Measurements from ENCODE around the gene CPB2.

Gene CPB2

GRCh38 chr13:46113596-46113995, 8.8 kb upstream of the CPB2 start:
- Histone ChIP-seq H3K4me2 (ENCODE audit: insufficient read depth, low read length) (no peak overlapping the region), H3K79me2 (ENCODE audit: insufficient read depth, low read length) (no peaks in the 10 kb centered on the region), H3K27ac (ENCODE audit: low read length) (no peak overlapping the region), H2AFZ (ENCODE audit: low read depth, low read length) (no peak overlapping the region), H3K9me3 (ENCODE audit: insufficient read depth, low read length, severe bottlenecking) (no peaks in the 10 kb centered on the region), H3K4me3 (ENCODE audit: low read depth in 1 of 2, low read length in 2 of 2) (no peak overlapping the region), H4K20me1 (ENCODE audit: insufficient read depth, low read length) (no peaks in the 10 kb centered on the region), H3K27me3 (ENCODE audit: insufficient read depth, low read length, poor library complexity) (no peaks in the 10 kb centered on the region), H3K9ac (ENCODE audit: low read depth, low read length) (no peak overlapping the region), H3K36me3 (ENCODE audit: insufficient read depth, low read length) (no peaks in the 10 kb centered on the region), H3K4me1 (ENCODE audit: insufficient read depth, low read length) (no peaks in the 10 kb centered on the region)
- no peak for DNase-seq
- no peak for TF ChIP-seq CTCF (IDR thresholded peaks at IDR 0.05; ENCODE audit: borderline replicate concordance, extremely low read depth, low read length, poor library complexity, severe bottlenecking)
- no peak for TF ChIP-seq EZH2 (IDR thresholded peaks at IDR 0.05; ENCODE audit: borderline replicate concordance, low read depth, low read length, severe bottlenecking)
- ATAC-seq (ENCODE audit: insufficient read depth, low read depth): no peak

DNA sequence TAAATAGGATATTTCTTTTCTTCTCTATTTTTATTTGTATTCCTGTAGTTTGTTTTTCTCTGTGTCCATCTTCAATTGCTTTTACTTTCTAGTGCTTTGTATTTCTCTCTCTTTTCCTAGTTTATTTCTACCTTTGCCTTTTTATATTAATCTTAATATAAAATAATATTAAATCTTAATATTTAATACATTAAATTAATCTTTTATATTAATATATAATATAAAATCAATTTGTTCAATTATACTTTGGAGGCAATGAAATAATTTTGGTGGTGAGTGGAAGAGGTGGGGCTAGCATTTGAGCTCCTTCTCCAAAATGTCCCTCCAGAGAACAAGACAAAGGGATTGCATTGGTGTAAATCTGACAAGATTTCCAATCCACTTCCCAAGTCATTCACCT, 6.3 kb upstream of the CPB2 start:
- ATAC-seq (ENCODE audit: insufficient read depth, low read depth): no peak
- Histone ChIP-seq H4K20me1 (ENCODE audit: insufficient read depth, low read length) (no peaks in the 10 kb centered on the region), H3K4me2 (ENCODE audit: insufficient read depth, low read length) (no peak overlapping the region), H3K36me3 (ENCODE audit: insufficient read depth, low read length) (no peaks in the 10 kb centered on the region), H3K4me1 (ENCODE audit: insufficient read depth, low read length) (no peaks in the 10 kb centered on the region), H3K4me3 (ENCODE audit: low read depth in 1 of 2, low read length in 2 of 2) (no peak overlapping the region), H2AFZ (ENCODE audit: low read depth, low read length) (no peak overlapping the region), H3K9me3 (ENCODE audit: insufficient read depth, low read length, severe bottlenecking) (no peaks in the 10 kb centered on the region), H3K27ac (ENCODE audit: low read length) (no peak overlapping the region), H3K27me3 (ENCODE audit: insufficient read depth, low read length, poor library complexity) (no peaks in the 10 kb centered on the region), H3K79me2 (ENCODE audit: insufficient read depth, low read length) (no peaks in the 10 kb centered on the region), H3K9ac (ENCODE audit: low read depth, low read length) (no peak overlapping the region)
- TF ChIP-seq EZH2 (IDR thresholded peaks at IDR 0.05; ENCODE audit: borderline replicate concordance, low read depth, low read length, severe bottlenecking): no peak
- TF ChIP-seq CTCF (IDR thresholded peaks at IDR 0.05; ENCODE audit: borderline replicate concordance, extremely low read depth, low read length, poor library complexity, severe bottlenecking): no peak
- DNase-seq: no peak

GRCh38 chr13:46109451-46109850, 4.6 kb upstream of the CPB2 start:
- TF ChIP-seq CTCF (IDR thresholded peaks at IDR 0.05; ENCODE audit: borderline replicate concordance, extremely low read depth, low read length, poor library complexity, severe bottlenecking): no peak
- no peak for TF ChIP-seq EZH2 (IDR thresholded peaks at IDR 0.05; ENCODE audit: borderline replicate concordance, low read depth, low read length, severe bottlenecking)
- no peaks in the 10 kb centered on the region for H3K4me1 ChIP-seq (ENCODE audit: insufficient read depth, low read length)
- H3K27ac ChIP-seq (ENCODE audit: low read length): no peak overlapping the region
- no peak overlapping the region for H3K9ac ChIP-seq (ENCODE audit: low read depth, low read length)
- DNase-seq (no peak), ATAC-seq (ENCODE audit: insufficient read depth, low read depth) (no peak; the same call in 2 of the 3 replicates)
- H3K4me2 ChIP-seq (ENCODE audit: insufficient read depth, low read length): no peak overlapping the region
- no peaks in the 10 kb centered on the region for H3K36me3 ChIP-seq (ENCODE audit: insufficient read depth, low read length)
- no peak overlapping the region for H2AFZ ChIP-seq (ENCODE audit: low read depth, low read length)
- no peak overlapping the region for H3K4me3 ChIP-seq (ENCODE audit: low read depth in 1 of 2, low read length in 2 of 2)
- H4K20me1 ChIP-seq (ENCODE audit: insufficient read depth, low read length): no peaks in the 10 kb centered on the region
- H3K79me2 ChIP-seq (ENCODE audit: insufficient read depth, low read length): no peaks in the 10 kb centered on the region
- no peaks in the 10 kb centered on the region for H3K9me3 ChIP-seq (ENCODE audit: insufficient read depth, low read length, severe bottlenecking)
- H3K27me3 ChIP-seq (ENCODE audit: insufficient read depth, low read length, poor library complexity): no peaks in the 10 kb centered on the region

DNA sequence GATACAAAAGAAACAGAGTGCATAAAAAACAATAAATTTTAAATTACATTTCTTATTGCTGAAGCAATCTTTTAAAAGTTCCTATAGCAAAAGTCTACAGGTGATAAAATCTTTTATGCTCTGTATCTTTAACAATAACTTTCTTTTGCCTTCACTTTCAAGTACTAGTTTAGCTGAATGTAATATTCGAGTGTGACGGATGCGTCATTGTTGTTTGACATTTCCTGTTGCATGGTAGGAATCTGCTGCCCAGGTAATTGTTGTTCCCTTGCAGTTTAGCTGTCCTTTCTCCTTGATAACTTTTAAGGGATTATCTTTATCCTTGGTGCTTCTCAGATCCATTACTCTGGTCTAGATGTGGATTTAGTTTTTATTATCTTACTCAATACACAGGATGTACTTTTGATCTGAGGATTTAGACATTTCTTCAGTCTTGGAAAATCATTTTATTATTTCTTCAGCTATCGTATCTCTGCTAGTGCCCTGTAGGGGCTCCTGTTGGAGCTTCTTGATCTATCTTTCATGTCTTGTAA, 2.1 kb upstream of the CPB2 start:
- no peak overlapping the region for H2AFZ ChIP-seq (ENCODE audit: low read depth, low read length)
- H3K9me3 ChIP-seq (ENCODE audit: insufficient read depth, low read length, severe bottlenecking): no peaks in the 10 kb centered on the region
- H3K9ac ChIP-seq (ENCODE audit: low read depth, low read length): no peak overlapping the region
- no peaks in the 10 kb centered on the region for H4K20me1 ChIP-seq (ENCODE audit: insufficient read depth, low read length)
- no peaks in the 10 kb centered on the region for H3K36me3 ChIP-seq (ENCODE audit: insufficient read depth, low read length)
- no peak for ATAC-seq (ENCODE audit: insufficient read depth, low read depth)
- no peak overlapping the region for H3K4me3 ChIP-seq (ENCODE audit: low read depth in 1 of 2, low read length in 2 of 2)
- no peaks in the 10 kb centered on the region for H3K27me3 ChIP-seq (ENCODE audit: insufficient read depth, low read length, poor library complexity)
- H3K4me2 ChIP-seq (ENCODE audit: insufficient read depth, low read length): no peak overlapping the region
- no peak for TF ChIP-seq EZH2 (IDR thresholded peaks at IDR 0.05; ENCODE audit: borderline replicate concordance, low read depth, low read length, severe bottlenecking)
- no peak for TF ChIP-seq CTCF (IDR thresholded peaks at IDR 0.05; ENCODE audit: borderline replicate concordance, extremely low read depth, low read length, poor library complexity, severe bottlenecking)
- no peaks in the 10 kb centered on the region for H3K79me2 ChIP-seq (ENCODE audit: insufficient read depth, low read length)
- H3K27ac ChIP-seq (ENCODE audit: low read length): no peak overlapping the region
- H3K4me1 ChIP-seq (ENCODE audit: insufficient read depth, low read length): no peaks in the 10 kb centered on the region
- no peak for DNase-seq

Data from DND-41 (cell line).